GM13976 (cell line): Measurements from ENCODE around the gene SFXN1.

ENCODE experiments used
- DNase-seq: peaks from one replicate; pipeline ENCODE4 v3.0.0; 2012; ENCODE audit warnings: low spot score
- CTCF ChIP-seq: IDR thresholded peaks from 2 replicates; pipeline ENCODE4 v1.5.1; 2012; ENCODE audit warnings: borderline replicate concordance, mild to moderate bottlenecking; ENCODE audit not compliant: insufficient read depth; ENCODE audit errors: extremely low read depth, missing control alignments, control extremely low read depth
- in situ Hi-C: fragments of 300-500 bp; cut with MboI; formaldehyde crosslinking; loops from one replicate; pipeline ENCODE4 v1.12.0; 2022; ENCODE audit warnings: low sequenced_read_pairs, mixed read lengths, inconsistent platforms; ENCODE audit not compliant: unreplicated experiment

SFXN1 gene

GRCh38 chr5:175558801-175559480 lies 80.6 kb downstream of the SFXN1 start:
- no peak for DNase-seq
- no peak for TF ChIP-seq CTCF
- in situ Hi-C loops: no loop called here

- no peak for DNase-seq
- no peak for TF ChIP-seq CTCF
- in situ Hi-C loops: no loop called here
Observed at GRCh38 chr5:175560011-175560410, 81.7 kb downstream of the SFXN1 start.

GRCh38 chr5:175561085-175561484 lies 82.7 kb downstream of the SFXN1 start:
- no peak for TF ChIP-seq CTCF
- in situ Hi-C loops: no loop called here
- no peak for DNase-seq

- in situ Hi-C loops: no loop called here
- TF ChIP-seq CTCF: no peak
- no peak for DNase-seq
Observed at GRCh38 chr5:175564716-175565115, 86.4 kb downstream of the SFXN1 start.

- no peak for DNase-seq
- in situ Hi-C loops: no loop called here
- no peak for TF ChIP-seq CTCF
Observed at GRCh38 chr5:175566697-175567096, 88.3 kb downstream of the SFXN1 start.

- DNase-seq: no peak
- in situ Hi-C loops: no loop called here
- no peak for TF ChIP-seq CTCF
Observed at GRCh38 chr5:175567954-175568353, 89.6 kb downstream of the SFXN1 start.
